ENCODE measurements around the gene BLVRA.
"Not testable (repeated sequence)": the region's sequence is repeated elsewhere in the genome, so short reads cannot be mapped to it uniquely, and the experiment has no call there.

Gene BLVRA

DNA sequence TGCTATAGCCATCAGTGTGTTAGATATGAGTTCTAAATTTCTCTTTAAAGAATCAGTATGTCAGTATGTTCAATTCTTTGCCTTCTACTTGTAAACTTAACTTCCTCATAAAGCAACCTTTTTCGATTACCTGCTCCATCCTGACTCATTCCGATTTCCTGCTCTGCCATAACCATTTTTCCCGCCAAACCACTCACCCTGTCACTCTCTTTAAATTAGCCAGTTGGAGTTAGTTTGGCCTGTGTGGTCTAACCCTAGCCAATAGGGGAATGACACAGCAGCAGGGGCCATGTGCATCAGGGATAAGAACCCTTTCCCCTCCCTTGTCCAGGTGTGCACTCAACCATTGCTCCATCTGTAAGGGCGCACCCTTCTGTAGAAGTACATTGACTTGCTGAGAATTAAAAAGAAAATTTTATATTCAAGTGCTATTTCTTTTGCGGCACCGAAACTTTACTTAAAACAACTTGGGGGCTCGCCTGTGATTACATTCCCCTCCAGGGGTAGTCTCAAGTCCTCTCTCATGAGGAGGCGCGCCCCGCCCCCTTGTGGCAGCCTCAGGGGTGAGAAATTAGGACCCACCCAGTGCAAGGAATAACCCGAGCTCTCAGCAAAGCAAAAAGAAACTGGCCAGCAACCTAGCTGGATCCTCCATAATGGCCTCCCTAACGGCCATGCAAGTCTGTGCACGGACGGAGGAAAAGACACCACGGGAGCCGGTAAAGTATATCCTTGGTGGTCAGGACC lies 51.9 kb downstream of the BLVRA start:
- not testable (repeated sequence) for DNase-seq

DNA sequence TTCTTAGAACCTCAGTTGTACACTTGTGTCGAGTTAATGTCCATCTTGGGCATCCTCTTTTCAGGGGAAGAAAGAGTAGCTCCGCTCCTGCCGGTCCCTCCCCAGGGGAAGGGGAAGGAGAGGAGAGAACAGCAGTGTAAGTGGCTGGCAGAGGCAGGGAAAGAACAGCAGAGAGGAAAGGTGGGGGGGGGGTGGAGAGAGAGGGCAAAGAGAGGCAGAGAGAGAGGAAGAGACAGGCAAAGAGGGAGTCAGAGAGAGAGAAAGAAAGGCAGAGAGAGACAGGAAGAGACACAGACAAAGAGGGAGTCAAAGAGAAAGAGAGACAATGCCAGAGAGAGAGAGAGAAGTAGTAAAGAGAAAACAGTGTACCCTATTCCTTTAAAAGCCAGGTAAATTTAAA lies 56.9 kb downstream of the BLVRA start:
- no peak for DNase-seq

DNA sequence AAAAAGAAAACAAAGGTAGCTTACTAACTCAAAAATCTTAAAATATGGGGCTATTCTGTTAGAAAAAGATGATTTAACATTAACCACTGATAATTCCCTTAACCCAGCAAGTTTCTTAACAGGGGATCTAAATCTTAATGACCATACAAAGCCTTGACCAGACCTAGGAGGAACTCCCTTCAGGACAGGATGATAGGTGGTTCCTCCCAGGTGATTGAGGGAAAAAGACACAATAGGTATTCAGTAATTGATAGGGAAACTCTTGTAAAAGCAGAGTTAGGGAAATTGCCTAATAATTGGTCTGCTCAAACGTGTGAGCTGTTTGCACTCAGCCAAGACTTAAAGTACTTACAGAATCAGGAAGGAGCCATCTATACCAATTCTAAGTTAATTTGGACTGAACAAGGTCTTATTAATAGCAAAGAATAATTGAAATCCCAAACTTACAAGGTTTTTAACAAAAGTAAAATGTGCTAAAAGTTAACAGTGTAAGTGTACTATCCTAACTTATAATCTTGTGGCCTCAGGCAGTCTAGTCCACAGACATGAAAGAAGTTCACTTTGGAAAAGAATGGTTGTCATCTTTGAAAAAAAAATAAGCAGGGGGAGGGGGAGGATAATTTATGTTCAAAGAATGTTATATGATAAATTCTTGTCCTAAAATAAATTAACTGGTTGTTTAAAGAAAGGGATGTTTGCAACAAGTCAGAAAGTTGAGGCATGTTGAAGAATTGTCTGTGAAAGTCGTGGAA lies 57.7 kb downstream of the BLVRA start:
- not testable (repeated sequence) for DNase-seq

DNA sequence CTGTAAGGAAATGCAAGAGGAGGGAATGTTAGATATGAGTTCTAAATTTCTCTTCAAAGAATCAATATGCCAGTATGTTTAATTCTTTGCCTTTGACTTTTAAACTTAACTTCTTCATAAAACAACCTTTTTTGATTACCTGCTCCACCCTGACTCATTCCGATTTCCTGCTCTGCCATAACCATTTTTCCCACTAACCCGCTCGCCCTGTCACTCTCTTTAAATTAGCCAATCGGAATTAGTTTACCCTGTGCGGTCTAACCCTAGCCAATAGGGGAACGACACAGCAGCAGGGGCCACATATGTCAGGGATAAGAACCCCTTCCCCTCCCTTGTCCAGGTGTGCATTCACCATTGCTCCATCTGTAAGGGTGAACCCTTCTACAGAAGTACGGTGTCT lies 64.9 kb downstream of the BLVRA start:
- DNase-seq: not testable (repeated sequence)

DNA sequence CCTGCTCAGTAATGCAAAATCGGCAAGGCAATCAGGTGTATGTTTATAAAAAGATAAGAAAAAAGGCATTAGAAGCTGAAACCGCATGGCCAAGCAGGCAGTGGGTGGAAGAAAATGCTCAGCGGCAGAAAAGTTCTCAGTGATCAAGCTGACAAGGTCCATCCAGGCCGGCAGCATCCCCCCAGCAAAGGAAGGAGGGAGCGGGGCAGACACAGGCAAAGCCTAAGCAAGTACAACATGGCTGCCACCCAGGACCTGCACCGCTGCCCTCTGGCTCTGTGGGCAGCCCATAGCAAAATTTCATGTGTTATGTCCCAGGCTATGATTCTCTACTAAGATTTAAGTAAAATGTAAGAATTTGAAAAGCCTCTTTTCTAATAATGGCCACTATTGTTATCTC lies 65.5 kb downstream of the BLVRA start:
- DNase-seq: no peak

DNA sequence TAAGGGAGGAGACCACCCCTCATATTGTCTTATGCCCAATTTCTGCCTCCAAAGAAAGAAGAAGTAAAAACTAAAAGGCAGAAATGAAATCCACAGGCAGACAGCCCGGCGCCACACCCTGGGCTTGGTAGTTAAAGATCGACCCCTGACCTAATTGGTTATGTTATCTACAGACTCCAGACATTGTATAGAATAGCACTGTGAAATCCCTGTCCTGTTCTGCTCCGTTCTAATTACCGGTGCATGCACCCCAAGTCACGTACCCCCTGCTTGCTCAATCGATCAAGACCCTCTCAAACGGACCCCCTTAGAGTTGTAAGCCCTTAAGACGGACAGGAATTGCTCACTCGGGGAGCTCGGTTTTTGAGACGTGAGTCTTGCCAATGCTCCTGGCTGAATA lies 66.0 kb downstream of the BLVRA start:
- DNase-seq: not testable (repeated sequence)

DNA sequence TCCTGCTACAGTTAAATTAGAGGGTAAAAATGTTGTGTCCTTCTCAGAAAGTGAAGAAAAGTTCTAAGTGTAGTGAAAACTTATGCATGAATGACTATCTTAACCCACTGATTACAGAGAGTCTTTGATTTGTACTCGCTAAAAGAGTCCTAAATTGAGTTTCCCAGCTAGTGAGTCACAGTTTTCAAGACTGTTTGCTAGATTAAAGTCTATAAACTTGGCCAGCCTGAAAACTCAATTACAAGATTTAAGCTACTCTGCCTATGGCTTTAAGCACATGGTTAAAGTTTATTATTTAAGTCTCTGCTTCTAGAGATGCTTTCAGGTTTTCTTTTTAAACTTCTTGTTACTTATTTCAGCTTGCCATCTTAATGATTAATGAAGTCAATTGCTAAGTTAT lies 66.5 kb downstream of the BLVRA start:
- no peak for DNase-seq

DNA sequence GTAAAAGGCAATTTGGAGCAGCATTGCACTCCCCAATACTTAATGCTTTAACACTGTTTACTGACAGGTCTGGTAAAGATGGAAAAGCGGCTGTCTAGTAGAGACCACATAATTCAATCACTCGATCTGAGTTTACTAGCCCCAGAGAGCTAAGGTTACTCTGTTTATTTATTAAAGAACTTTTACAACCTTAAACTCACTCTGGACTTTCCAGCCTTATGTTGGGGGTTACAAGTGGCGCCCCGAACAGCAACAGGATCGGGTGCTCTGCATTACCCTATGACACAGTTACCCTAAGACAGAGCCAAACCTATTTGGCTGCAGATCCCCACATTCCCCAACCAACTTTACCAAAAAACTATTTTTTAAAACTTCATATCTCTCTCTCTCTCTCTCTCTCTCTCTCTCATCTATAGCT lies 66.9 kb downstream of the BLVRA start:
- DNase-seq: no peak

DNA sequence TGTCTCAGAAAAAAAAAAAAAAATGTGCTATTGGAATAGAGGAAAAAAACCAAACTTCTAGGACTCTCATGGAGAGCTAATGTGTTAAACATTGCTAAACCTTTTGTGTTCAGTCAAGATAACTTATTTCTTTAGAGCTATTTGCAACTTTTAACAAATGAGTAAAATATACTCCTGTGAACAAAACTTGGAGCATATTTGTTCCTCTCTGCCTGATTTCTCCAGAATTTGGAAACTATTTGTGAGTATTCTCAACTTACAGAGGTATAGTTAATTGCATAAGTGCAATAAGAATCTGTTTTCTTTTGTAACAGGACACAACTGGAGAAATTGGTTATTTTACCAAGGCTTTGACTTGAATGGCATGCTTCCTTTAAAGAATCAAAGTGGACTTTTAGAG lies 72.4 kb downstream of the BLVRA start:
- not testable (repeated sequence) for DNase-seq

DNA sequence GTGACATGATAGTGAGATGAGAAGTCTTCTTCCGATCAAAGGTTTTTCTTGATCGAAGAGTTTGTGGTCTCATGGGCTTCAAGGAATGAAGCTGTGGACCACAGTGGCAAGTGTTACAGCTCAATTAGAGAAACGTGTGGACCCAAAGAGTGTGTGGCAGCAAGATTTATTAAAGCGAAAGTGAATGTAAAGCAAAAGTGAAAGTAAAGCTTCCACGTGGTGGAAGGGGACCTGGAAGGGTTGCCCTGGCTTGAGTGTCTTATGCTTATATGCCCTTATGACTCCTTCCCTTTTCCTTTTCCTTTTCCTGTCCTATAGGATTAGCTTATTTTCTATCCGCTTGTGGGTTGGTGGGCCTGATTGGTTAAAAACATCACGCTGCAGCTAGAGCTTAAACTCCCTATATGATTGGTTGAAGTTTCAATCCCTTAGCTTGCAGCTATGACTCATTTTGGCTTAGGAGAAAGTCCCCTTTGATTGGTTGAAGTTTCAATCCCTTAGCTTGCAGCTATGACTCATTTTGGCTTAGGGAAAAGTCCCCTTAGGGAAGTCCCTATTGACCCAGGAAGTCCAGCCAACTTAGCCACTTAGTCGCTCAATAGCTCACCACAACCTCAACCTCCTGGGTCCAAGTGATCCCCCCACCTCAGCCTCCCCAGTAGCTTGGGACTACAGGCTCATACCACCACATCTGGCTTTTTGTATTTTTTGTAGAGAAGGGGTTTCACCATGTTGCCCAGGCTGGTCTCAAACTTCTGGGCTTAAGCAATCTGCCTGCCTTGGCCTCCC lies 76.2 kb downstream of the BLVRA start:
- no peak for DNase-seq

DNA sequence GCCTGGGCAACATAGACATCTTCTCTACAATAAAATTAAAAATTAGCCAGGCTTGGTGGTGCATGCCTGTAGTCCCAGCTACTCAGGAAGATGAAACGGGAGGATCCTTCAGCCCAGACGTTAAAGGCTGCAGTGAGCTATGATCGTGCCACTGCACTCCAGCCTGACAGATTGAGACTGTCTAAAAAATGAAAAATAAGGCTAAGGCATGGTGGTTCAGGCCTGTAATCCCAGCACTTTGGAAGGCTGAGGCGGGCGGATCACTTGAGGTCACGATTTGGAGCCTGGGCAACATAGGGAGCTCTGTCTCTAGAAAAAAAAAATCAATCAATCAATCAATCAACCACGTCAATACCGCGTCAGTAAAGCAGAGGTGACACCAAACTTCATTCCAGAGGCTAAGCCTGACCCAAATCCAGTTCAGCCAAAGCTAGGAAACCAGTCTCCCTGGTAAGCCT lies 79.8 kb downstream of the BLVRA start:
- no peak for DNase-seq

DNA sequence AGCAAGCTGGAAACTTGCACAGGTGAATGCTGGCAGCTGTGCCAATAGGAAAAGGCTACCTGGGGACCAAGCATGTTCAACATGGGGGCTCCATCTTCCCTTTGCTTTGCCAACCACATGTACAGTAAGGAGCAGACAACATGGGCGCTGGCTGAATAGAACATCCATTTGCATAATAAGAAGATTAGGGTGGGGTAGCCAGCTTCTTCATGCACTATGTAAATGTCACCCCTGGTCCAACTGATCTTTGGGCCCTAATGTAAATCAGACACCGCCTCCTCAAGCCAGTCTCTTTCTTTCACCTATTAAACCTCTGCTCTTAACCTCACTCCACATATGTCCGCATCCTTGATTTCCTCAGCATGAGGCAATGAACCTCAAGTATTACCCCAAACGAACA lies 84.8 kb downstream of the BLVRA start:
- DNase-seq: no peak

DNA sequence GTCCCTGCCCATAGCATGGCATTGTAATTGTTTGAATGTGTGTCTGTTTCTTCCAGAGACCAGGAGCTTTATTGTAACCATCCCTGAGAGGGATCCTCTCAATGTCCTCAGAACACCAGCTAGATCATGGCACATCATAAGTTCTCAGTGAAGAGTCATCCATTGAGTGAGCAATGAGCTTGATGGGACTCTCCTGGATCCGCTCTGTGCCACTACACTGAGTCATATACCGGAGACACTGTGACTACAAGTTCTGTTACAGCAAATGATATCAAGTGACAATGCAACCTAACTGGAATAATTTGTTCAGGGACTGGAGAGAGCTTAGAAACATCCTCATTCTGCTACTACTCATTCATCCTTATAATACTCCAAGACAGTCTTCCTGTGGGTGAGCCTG lies 85.8 kb downstream of the BLVRA start:
- no peak for DNase-seq

DNA sequence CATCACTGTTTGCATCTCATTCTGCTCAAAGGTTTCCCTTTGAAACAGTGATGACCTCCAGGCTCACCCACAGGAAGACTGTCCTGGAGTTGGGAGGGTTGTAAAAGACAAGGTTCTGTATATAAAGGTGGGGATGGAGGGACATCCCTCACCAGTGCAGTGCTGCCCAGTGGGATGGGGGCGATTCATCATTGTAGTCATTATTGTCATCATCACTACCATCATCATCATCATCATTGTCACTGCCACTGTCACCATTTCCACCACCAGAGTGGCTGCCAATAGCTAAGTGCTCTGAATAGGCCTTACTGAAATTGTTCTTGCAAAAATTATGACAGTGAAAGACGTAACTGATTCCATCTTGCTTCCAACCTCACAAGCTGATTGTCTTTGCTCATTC lies 86.2 kb downstream of the BLVRA start:
- no peak for DNase-seq

DNA sequence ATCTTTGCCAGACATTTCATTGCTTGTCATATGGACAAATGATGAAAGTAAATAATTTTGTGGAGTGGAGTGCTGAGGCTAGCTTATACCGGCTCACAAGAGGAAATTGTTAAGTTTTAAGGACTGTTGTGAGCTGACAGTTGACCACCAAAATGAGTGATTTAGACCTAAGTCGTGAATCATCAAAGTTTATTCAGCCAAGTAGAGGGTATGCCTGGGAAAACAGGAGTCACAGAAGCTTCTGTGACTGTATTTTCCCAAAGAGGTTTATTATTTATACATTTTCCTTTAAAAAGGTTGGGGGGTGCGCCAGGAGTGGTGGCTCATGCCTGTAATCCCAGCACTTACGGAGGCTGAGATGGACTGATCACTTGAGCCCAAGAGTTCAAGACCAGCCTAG lies 89.0 kb downstream of the BLVRA start:
- no peak for DNase-seq

DNA sequence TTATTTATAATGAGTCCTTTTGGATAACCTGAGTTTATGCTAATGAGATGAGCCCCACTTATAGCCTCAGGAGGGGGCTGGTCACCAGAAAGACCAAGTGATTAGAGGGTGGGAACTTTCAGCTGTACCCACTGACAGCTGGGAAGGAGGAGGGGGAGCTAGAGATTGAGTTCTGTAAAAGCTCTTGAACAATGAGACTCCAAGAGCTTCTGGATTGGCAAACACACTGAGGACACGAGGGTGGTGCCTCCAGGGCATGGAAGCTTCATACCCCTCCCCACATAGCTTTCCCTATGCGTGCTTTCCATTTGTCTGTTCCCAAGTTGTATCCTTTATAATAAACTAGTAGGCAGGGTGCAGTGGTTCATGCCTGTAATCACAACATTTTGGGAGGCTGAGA lies 90.6 kb downstream of the BLVRA start:
- DNase-seq: no peak

DNA sequence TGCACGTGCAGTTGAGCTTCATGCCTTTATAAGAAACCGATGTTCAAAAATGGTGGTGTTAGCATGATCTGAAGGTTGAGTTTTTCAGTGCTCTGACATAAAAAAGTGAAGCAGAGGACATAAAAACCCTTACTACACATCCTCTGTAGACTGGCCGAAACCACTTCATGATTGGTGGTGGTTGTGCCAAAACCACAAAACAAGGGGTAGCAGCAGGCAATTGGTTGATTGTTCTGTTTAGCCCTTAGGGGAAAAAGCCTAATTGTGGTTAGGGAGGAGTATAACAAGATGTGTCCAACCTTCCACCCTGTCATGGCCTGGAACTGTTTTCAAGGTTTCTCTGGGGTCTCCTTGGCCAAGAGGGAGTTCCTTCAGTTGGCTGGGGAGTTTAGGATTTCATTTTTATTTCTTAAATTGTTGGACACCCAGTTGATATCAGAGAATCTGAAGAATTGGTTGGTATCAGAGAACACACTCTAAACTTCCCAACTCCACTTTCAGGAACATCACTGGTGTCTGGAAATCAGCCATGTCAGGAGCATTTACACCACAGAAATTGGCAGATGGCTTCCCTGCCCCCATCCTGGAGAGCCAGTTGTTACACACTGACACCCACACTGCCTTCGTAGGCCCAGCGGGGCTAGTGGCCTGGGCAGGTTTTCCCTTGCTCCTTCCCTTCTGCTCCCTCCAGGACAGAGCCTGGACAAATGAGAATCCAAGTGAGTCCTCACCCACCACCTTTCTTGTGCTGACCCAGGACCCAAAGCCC lies 92.1 kb downstream of the BLVRA start:
- DNase-seq: no peak

DNA sequence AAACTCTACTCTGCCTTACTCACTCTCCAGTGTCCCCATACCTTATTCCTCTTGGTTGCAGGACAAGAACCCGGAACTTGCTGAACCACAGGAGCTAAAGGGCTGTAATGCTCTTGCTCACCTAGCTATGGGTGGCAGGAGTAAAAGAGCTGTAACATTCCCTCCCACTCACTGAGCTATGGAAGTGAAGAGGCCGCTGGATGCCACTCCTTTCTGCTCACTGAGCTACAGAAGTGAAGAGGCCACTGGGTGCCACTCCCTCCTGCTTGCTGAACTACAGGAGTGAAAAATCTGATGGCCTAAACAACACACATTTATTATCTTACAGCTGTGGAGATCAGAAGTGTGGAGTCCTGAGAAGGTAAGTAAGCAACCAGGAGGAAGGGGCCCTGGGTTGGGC lies 93.3 kb downstream of the BLVRA start:
- DNase-seq: no peak

DNA sequence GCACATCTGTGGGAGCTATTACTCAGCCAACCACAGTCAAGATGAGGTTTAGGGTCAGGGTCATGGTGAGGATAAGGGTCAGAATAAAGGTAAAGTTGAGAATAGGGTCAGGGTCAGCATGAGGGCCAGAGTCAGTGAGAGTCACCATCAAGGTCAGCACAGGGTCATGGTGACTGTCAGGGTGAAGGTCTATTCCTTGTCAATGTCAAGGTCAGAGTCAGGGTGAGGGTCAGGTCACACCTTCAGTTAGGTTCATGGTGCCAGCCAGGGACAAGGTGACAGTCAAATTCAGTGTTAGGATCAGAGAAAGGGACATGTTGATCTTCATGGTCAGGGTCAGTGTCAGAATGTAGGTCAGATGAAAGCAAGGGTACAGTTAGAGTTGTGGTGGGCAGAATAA lies 96.7 kb downstream of the BLVRA start:
- DNase-seq: no peak

DNA sequence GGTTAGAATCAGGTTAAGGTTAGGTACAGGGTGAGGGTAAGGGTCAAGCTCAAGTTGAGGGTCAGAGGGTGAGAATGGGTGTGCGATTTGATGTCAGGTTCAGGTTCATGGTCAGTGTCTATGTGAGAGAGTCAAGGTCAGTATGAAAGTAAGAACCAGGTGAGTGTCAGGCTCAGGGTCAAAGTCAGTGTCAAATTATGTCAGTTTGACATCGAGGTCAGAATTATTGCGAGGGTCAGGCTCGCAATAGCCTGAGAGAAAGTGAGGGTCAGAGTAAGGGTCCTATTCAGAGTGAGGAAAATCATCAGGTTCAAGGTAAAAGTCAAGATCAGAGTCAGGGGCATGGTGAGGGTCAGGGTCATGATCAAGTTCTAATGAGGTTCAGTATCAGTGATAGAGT lies 97.8 kb downstream of the BLVRA start:
- no peak for DNase-seq
